OCI-LY7 (cell line): ENCODE measurements around the gene RBM25.

Experiments used
- CTCF ChIP-seq: fragments of 200-600 bp; sonication (generic); conservative IDR thresholded peaks from 2 replicates; pipeline ENCODE4 v1.5.1; 2014; ENCODE audit warnings: mild to moderate bottlenecking, antibody characterized with exemption, low read length, moderate library complexity, mixed read lengths
- EZH2phosphoT487 ChIP-seq: fragments of 200-600 bp; sonication (generic); IDR thresholded peaks from 2 replicates; pipeline ENCODE4 v1.6.1; 2018; ENCODE audit warnings: low read depth, borderline replicate concordance, mild to moderate bottlenecking, mixed run types, antibody characterized with exemption, low read length, moderate library complexity, mixed read lengths

GRCh38 chr14:73153272-73153671, 94.9 kb downstream of the RBM25 start:
- no peak for TF ChIP-seq CTCF
- no peak for TF ChIP-seq EZH2phosphoT487
